ENCODE measurements around the gene MYLK2.

DNA sequence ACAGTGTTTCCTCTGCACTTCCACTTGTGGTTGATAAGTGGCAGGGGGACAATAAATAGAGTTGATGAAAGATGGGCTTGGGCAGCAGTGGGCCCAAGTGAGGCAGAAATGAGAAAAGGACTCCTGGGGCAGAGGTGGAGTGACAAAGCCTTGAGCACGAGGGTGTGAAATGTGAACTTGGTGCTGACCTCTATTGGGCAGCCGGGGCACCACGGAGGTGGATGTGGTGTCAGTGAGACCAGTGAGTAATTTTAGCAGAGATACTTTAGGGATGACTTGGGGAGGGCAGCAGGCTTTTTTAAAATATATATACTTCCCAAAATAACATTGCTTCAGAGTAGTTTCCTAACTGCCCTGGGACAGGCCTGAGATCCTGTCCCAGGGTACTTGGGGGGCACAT is 30.6 kb upstream of the MYLK2 start:
- no peak for TF ChIP-seq POLR2A (IDR thresholded peaks at IDR 0.05)
- TF ChIP-seq CTCF (IDR thresholded peaks at IDR 0.05), result no peak
- TF ChIP-seq POLR2AphosphoS5 (IDR thresholded peaks at IDR 0.05), result no peak

Measured in gastroesophageal sphincter (tissue), 3 donors.